Panc1 (cell line): ENCODE data around the gene ZNF335.

Source experiments
- POLR2AphosphoS5 ChIP-seq: IDR thresholded peaks from 2 replicates; pipeline ENCODE4 v1.6.1; 2012; ENCODE audit warnings: mild to moderate bottlenecking, low read depth, low read length, moderate library complexity
- TCF7L2 ChIP-seq: IDR thresholded peaks from 2 replicates; pipeline ENCODE4 v1.6.1; 2011; ENCODE audit warnings: mild to moderate bottlenecking, low read depth, low read length, inconsistent platforms
- TF ChIP-seq, protein P1 (sequence below): fragments of 450-650 bp; IDR thresholded peaks from 2 replicates; pipeline ENCODE4 v1.5.1; 2017; ENCODE audit warnings: mild to moderate bottlenecking

DNA sequence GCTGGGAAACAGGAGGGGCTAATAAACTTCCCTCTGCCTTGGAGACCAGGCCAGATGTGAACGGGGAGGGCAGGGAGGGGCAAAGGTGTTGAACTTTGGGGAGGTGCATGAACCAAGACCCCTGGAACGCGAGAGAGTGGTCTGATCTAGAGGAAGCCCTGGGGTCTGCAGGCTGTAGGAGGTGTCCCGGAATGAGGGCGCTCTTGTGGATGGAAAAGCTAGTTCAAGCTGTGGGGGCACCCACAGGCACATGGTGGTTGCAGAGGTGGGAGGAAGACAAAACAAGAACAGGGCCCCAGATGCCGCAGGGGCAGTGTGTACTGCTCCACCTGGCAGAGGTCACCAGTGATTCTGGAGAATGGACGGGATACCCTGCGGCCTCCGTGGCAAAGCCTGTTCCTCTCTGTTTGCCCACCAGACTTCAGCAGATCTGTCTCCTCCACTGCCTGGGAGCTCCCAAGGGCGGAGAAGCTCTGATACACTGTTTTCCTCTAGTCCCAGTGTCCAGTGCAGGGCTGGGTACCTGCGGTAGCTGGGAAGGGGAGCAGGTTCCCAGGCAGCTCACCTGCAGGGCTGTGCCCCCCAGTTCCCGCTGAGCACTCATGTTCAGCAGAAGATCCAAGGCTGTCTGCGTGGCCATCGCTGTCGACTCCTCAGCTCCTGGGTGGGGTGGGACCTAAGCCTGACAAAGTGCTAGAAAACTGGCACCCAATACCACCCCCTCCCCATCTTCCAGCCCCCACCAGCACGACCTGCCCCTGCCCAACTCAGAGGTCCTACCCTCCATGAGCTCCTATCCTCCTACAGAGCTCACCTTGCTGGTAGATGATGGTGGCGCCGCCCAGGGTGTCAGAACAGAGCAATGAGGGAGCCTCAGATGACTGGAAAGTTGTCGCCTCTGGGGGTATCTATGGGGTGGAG, 14.7 kb downstream of the ZNF335 start:
- TF ChIP-seq, protein P1, sequence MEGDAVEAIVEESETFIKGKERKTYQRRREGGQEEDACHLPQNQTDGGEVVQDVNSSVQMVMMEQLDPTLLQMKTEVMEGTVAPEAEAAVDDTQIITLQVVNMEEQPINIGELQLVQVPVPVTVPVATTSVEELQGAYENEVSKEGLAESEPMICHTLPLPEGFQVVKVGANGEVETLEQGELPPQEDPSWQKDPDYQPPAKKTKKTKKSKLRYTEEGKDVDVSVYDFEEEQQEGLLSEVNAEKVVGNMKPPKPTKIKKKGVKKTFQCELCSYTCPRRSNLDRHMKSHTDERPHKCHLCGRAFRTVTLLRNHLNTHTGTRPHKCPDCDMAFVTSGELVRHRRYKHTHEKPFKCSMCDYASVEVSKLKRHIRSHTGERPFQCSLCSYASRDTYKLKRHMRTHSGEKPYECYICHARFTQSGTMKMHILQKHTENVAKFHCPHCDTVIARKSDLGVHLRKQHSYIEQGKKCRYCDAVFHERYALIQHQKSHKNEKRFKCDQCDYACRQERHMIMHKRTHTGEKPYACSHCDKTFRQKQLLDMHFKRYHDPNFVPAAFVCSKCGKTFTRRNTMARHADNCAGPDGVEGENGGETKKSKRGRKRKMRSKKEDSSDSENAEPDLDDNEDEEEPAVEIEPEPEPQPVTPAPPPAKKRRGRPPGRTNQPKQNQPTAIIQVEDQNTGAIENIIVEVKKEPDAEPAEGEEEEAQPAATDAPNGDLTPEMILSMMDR = no peak
- TF ChIP-seq POLR2AphosphoS5 (no peak), TCF7L2 (no peak)
